Measurements from ENCODE around the gene SLC38A2. TPM values are rescaled to one million over a fixed set of nuclear protein-coding genes. Genes with fewer than 3 reads are reported as not detected.

SLC38A2 gene
- total RNA-seq, 1 donor from 2014 or later, result 144 TPM

GRCh38 chr12:46367351-46368029, 5.1 kb downstream of the SLC38A2 start:
- intact Hi-C loops (cut with DNase I), result no loop called here
- DNase-seq, result no peak
- no peak for ATAC-seq (ENCODE audit: poor library complexity)

GRCh38 chr12:46366771-46367170, 5.8 kb downstream of the SLC38A2 start:
- ATAC-seq (ENCODE audit: poor library complexity), result no peak
- no peak for DNase-seq
- intact Hi-C loops (cut with DNase I), result no loop called here

- intact Hi-C loops (cut with DNase I), result no loop called here
- ATAC-seq (ENCODE audit: poor library complexity), result no peak
- DNase-seq, result no peak
Observed at GRCh38 chr12:46365951-46366379, 6.6 kb downstream of the SLC38A2 start.

GRCh38 chr12:46364777-46365580, 7.6 kb downstream of the SLC38A2 start:
- DNase-seq (peak; percentile 27), ATAC-seq (ENCODE audit: poor library complexity) (peak; percentile 66)
- intact Hi-C loops (cut with DNase I), result no loop called here

- ATAC-seq (ENCODE audit: poor library complexity) (no peak), DNase-seq (no peak)
- intact Hi-C loops (cut with DNase I), result no loop called here
Observed at GRCh38 chr12:46364300-46364696, 8.3 kb downstream of the SLC38A2 start.

- intact Hi-C loops (cut with DNase I), result no loop called here
- no peak for DNase-seq
- ATAC-seq (ENCODE audit: poor library complexity), result no peak
Observed at GRCh38 chr12:46363582-46364299, 8.8 kb downstream of the SLC38A2 start.

- no peak for ATAC-seq (ENCODE audit: poor library complexity)
- DNase-seq, result no peak
- intact Hi-C loops (cut with DNase I), result no loop called here
Observed at GRCh38 chr12:46362895-46363581, 9.5 kb downstream of the SLC38A2 start.

GRCh38 chr12:46361667-46362034, 10.9 kb downstream of the SLC38A2 start:
- DNase-seq (no peak), ATAC-seq (ENCODE audit: poor library complexity) (no peak)
- intact Hi-C loops (cut with DNase I), result no loop called here

GRCh38 chr12:46360908-46361666, 11.5 kb downstream of the SLC38A2 start:
- no peak for ATAC-seq (ENCODE audit: poor library complexity)
- no peak for DNase-seq
- intact Hi-C loops (cut with DNase I), result no loop called here

- intact Hi-C loops (cut with DNase I), result no loop called here
- DNase-seq, result no peak
- ATAC-seq (ENCODE audit: poor library complexity), result no peak
Observed at GRCh38 chr12:46360370-46360769, 12.2 kb downstream of the SLC38A2 start.

GRCh38 chr12:46359667-46360280, 12.8 kb downstream of the SLC38A2 start:
- no peak for DNase-seq
- intact Hi-C loops (cut with DNase I), result no loop called here
- no peak for ATAC-seq (ENCODE audit: poor library complexity)

- DNase-seq (no peak), ATAC-seq (ENCODE audit: poor library complexity) (no peak)
- intact Hi-C loops (cut with DNase I), result no loop called here
Observed at GRCh38 chr12:46358791-46359666, 13.5 kb downstream of the SLC38A2 start.

- no peak for ATAC-seq (ENCODE audit: poor library complexity)
- intact Hi-C loops (cut with DNase I), result no loop called here
Observed at GRCh38 chr12:46358325-46358700, 14.3 kb downstream of the SLC38A2 start.

GRCh38 chr12:46357438-46358324, 14.9 kb downstream of the SLC38A2 start:
- DNase-seq (no peak), ATAC-seq (ENCODE audit: poor library complexity) (peak; percentile 43)
- intact Hi-C loops (cut with DNase I), result no loop called here

More at GRCh38 chr12:46358325-46358700, 14.3 kb downstream of the SLC38A2 start:
- DNase-seq, result no peak

GRCh38 chr12:46356655-46357437, 15.7 kb downstream of the SLC38A2 start:
- ATAC-seq (ENCODE audit: poor library complexity) (peak; percentile 26), DNase-seq (no peak)
- intact Hi-C loops (cut with DNase I), result no loop called here
